GM18861 (cell line): ENCODE results near the gene CEP295NL.
"Not testable (repeated sequence)": the region's sequence is repeated elsewhere in the genome, so short reads cannot be mapped to it uniquely, and the experiment has no call there.

Experiments used
- ATAC-seq: cut with Tn5 transposase; IDR thresholded peaks from one replicate; pipeline ENCODE4 v1.9.1; 2021; ENCODE audit not compliant: unreplicated experiment

The CEP295NL gene

DNA sequence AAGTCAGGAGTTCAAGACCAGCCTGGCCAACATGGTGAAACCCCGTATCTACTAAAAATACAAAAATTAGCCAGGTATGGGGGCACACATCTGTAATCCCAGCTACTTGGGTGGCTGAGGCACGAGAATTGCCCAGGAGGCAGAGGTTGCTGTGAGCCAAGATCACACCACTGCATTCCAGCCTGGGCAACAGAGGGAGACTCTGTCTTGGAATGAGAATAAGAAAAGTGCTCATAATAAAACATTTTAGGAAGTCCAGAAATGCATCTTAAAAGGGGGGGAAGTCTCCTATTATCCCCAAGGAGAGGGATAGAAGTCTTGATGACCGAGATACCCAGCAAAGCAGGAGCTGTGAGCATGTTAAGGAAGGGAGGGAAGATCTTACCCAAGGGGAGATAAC lies 36.0 kb downstream of the CEP295NL start:
- ATAC-seq = not testable (repeated sequence)

DNA sequence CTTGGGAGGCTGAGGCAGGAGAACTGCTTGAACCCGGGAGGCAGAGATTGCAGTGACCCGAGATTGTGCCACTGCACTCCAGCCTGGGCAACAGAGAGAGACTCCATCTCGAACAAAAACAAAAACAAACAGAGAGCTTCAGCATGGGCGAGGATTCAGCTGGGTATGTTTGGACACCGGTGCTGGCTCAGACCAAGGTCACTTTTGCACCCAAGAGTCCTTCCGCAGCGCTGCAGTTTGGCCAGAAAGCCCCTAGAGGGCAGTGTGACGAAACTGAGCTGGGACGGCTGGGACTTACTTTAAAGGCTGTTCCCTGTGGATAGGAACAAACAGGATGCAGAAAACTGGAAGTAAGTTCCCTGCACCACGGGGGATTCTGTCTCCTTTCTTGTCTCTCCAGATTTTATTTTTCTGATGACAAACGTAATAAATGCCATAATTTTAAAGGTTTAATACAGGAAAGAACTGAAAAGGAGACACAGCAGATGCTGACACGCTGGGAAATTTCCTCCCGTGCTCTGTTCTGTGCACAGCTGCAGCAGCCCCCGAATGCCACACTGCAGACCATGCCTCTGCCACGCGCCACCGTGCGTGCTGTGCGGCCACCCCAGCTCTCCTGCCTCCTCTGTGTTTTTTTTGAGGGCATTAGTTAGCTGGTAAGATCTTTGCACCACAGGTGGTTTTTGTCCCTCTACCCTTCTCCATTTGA lies 37.2 kb downstream of the CEP295NL start:
- ATAC-seq = no peak

DNA sequence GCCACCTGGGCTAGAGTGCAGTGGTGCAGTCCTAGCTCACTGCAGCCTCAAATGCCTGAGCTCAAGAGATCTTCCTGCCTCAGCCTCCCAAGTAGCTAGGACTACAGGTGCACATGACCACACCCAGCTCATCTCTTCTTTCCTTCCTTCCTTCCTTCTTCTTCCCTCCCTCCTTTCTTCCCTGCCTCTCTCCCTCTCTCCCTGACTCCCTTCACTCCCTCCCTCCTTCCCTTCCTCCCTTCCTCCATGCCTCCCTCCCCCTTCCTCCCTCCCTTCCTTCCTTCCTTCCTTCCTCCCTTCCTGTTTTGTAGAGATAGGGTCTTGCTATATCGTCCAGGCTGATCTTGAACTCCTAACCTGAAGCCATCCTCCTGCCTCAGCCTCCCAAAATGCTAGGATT lies 38.9 kb downstream of the CEP295NL start:
- no peak for ATAC-seq

DNA sequence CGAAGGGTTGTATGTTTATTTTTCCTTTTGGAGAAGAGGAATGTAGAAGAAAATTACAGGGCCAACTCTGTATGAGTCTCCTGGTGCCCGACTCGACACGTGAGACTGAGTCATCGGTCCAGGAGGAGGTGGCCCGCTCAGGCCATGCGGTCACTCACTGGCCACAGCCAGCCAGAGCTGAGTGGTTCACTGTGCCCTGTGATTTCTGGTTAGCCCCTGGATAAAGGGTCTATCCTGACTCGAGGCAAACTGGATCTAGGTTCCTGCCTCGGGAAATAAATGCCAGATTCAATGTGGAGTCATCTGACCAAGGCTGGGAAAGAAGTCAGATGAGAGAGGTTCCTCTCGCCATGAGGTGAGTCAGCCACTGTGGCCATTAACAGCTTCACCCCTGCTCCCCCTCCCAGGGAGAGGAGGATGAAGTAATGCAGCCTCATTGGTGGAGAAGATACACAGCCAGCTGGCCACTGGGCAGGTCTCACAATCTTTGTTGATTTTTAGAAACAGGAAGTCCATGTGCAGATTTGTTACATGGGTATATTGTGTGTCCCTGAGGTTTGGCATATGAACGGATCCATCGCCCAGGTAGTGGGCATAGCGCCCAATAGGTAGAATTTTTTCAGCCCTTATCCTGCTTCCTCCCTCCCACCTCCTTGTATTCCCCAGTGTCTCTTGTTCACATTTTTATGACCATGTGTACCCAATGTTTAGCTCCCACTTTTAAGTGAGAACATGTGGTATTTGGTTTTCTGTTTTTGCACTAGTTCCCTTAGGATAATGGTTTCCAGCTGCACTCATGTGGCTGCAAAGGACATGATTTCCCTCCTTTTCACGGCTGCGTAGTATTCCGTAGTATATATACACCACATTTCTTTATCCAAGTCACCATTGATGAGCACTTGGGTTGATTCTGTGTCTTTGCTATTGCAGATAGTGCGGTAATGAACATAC lies 40.7 kb downstream of the CEP295NL start:
- no peak for ATAC-seq

DNA sequence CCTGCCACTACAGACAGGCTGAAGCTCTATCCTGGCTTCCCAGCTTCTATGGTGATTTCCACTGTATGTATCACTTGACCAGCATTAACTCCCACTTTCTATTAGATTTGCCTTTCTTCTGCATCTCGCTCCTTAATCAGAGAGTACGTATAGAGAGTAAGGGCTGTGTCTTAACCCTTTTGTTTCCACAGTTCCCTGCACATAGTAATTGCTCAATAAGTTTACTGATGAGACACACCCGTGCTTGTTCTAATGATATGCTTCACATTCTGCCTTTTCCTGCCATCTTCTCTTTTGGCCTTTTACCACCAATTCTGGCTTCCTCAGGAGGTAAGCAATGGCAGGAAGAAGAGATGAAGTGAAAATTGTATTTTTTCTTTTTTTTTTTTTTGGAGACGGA lies 41.8 kb downstream of the CEP295NL start:
- ATAC-seq = no peak

DNA sequence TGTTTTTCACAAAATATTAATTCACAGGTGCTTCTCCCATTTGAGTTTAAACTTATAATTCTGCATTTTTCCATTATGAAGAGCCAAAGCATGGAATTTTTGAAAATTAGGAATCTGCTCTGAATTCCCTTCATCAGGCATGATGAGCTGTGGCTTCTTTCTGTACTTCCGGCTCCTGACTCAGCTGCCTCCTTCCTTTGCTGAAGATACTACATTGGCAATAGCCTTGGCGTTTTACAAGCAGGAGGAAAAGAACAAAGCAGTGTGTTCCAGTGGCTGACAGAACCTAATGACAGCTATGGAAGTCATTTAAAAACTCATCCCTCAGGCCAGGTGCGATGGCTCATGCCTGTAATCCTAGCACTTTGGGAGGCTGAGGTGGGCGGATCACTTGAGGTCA lies 44.0 kb downstream of the CEP295NL start:
- ATAC-seq = no peak

- no peak for ATAC-seq
Measured at GRCh38 chr17:78857266-78857665, 45.7 kb downstream of the CEP295NL start.

DNA sequence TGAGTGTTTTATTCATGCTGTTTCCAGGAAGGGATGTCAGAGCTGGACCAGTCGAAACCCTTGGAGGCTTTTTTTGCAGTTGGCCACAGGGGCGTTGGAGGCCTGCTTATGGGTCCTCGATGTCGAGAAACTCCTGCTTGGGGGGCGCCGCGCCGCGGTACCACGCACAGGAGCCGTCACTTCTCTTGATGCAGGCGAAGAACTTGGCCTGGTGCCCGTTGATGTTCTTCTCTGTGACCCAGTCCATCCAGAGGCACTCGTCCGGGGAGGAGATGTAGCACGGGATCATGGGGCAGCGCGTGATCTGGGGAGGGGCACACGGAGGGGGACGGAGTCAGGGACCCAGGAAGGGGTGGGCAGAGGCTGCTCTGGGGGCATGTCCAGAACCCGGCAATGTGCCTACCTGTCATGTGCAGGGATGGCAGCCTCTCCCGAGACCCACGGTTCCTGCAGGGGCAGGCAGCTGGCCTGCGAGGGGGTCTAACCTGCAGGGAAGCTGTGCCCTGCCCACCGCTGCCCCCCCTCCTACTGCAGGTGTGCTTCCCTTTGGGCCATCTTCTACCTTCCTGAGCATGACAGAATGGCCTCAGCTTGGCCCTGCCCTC lies 47.3 kb downstream of the CEP295NL start:
- no peak for ATAC-seq

DNA sequence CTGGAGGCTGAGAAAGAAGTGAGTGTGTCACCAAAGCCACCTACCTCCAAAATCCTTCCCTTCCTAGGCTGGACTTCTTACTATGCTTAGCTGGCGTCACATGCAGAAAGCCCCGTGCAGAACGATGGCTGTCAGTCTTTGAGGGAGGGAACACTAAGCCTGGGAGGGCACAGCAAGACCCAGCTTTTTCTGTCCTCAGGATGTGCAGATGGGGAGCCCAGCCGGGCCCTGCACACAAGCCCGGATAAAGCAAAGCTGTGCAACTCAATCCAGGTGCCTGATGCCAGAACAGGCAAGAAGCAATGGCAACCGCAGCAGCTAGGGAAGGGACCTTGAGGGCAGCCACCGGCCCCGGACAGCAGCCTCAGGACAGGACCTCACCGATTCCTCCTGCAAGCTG lies 48.5 kb downstream of the CEP295NL start:
- no peak for ATAC-seq

GRCh38 chr17:78853926-78854394 lies 49.0 kb downstream of the CEP295NL start:
- no peak for ATAC-seq

GRCh38 chr17:78852709-78853121 lies 50.3 kb downstream of the CEP295NL start:
- no peak for ATAC-seq

DNA sequence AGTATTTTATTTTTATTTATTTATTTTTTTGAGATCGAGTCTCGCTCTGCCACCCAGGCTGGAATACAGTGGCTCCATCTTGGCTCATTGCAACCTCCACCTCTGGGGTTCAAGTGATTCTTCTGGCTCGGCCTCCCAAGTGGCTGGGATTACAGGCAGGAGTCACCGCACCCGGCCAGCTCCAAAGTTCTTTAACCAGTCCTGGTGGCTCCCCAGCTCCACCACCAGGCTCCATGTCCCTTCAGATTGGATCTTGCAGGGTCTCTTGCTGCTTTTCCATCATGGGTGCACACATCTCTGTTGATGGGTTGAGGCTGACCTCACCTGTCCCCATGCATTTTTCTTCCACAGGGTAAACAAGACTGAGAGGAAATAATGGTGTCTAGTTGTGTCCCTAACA lies 54.0 kb downstream of the CEP295NL start:
- ATAC-seq = no peak

DNA sequence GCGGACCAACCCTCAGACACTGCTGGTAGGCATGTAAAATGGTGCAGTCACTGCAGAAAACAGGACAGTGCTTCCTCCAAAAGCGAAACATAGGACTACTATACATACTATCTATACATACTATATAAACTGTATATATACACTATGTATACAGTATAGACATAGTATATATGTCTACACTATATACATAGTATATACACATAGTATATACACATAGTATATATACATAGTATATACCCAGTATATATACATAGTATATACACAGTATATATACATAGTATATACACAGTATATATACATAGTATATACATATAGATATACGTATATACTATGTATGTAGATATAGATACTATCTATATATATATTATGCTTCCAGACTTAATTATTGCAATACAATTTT lies 55.9 kb downstream of the CEP295NL start:
- ATAC-seq = no peak

DNA sequence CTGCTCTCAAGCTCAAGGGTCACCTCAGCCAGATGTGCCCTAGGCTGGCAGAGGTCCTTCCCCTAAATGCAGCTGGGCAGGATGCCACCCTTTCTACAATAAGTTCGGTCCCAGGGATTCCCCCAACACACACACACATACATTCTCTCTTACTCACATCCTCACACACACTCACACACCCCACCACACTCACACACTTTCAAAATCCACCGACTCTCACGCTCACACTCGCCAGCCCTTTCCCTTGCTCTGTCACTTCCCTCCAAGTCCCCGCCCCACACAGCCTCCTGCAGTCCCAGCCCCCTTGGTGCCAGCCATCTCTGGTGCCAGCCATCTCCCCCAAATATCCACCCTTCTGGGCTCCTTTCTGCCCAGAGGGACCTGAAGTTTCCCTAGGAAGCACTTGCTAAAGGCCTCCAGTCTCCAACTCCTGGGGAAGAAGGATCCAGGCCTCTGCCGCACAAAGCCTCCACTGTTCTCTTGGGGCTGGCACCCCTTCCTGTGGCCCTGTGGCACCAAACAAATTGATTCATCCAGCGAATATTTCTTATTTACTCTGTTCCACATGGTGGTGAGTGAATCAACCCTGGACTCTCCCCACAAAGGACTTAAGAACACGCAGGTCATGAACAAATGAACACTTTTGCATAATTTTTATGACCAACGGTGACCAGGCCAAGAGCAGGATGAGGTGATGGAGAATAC lies 58.5 kb downstream of the CEP295NL start:
- no peak for ATAC-seq

DNA sequence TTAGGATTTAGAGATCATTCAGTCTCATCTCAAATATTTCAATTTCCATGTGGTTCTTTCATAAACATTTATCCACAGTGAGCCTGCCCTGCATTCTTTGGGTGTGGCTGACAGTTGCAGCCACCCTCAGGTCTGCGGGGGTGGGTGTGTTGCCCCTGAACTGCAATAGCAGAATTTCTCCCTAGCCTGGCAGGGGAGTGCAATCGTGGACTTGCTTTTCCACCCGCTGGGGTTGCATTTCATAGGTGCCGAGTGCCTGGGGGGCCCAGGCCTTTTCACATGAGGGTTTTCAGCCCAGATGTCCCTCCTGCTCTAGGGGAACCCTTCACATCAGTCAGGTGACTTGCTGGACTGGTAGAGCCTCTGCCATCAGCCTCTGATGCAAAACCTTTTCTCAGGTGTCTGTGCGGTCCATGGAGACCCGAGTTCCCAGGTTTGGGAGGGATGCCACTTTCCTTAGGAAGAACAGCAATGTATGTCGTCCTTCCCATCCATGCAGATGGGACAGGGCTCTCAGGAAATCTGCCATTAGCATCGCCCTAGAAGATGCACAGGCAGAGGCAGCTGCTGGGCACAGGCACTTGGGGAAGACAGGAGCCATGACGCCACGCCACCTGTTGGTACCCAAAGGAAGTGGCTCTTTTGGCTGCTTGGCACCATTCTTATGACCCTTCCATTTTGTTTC lies 60.0 kb downstream of the CEP295NL start:
- ATAC-seq = no peak

- peak; percentile 82 for ATAC-seq
Measured at GRCh38 chr17:78840780-78841611, 62.0 kb downstream of the CEP295NL start, which contains the start of gene USP36. USP36 (minus strand) TSS chr17:78840814; CDS start chr17:78836363, 4,451 bp downstream.
